H1 (cell line): ENCODE measurements around the gene VSTM4. TPM values are rescaled to one million over a fixed set of nuclear protein-coding genes. Genes with fewer than 3 reads are reported as not detected.
A peak's percentile ranks its signal among the peaks of the same experiment; 100 is the strongest.

Source experiments
- CTCF ChIA-PET: fragments of 300-600 bp; sonication (Branson Sonifier 250); formaldehyde crosslinking; loops from one replicate; lab custom pipeline; 2021; ENCODE audit not compliant: partially characterized antibody; lab: Charles Lee
- POLR2A ChIA-PET: fragments of 300-600 bp; sonication (Branson Sonifier 250); formaldehyde crosslinking; loops from one replicate; lab custom pipeline; 2021; ENCODE audit warnings: inconsistent platforms; ENCODE audit not compliant: partially characterized antibody; lab: Charles Lee
- DNase-seq, 2 experiments: peaks; one replicate each; pipeline versions ENCODE4 v3.0.0 to v3.0.0-alpha.2; 2010 to 2022; ENCODE audit warnings: low spot score in 2 of 2, low read depth in 1 of 2, mixed read lengths in 1 of 2
- FAIRE-seq: peaks from 2 replicates; lab custom pipeline; 2011; peaks lifted over from hg19 to GRCh38; lab: Jason Lieb, UNC
- H2AFZ ChIP-seq: 2 replicates; pipeline ENCODE4 v1.8.1; 2012; ENCODE audit warnings: low read length, inconsistent platforms
- H2AK5ac ChIP-seq: 2 replicates; pipeline ENCODE4 v1.6.1; 2013; ENCODE audit warnings: low read depth, low read length
- H2BK120ac ChIP-seq: replicated peaks from 2 replicates; pipeline ENCODE3; 2013; ENCODE audit warnings: low read depth, low read length, inconsistent platforms
- H2BK12ac ChIP-seq: 2 replicates; pipeline ENCODE4 v1.6.1; 2013; ENCODE audit warnings: low read depth, low read length
- H2BK15ac ChIP-seq: 2 replicates; pipeline ENCODE4 v1.6.1; 2013; ENCODE audit warnings: low read length
- H2BK20ac ChIP-seq: 2 replicates; pipeline ENCODE4 v1.6.1; 2013; ENCODE audit warnings: low read length
- H2BK5ac ChIP-seq: 2 replicates; pipeline ENCODE4 v1.6.1; 2013; ENCODE audit warnings: low read depth, low read length
- H3K14ac ChIP-seq: 2 replicates; pipeline ENCODE4 v1.6.1; 2013; ENCODE audit warnings: inconsistent platforms; ENCODE audit not compliant: insufficient read length
- H3K18ac ChIP-seq: 2 replicates; pipeline ENCODE4 v1.6.1; 2013; ENCODE audit warnings: low read length; ENCODE audit errors: extremely low read depth
- H3K23ac ChIP-seq: 2 replicates; pipeline ENCODE4 v1.6.1; 2013; ENCODE audit warnings: inconsistent platforms; ENCODE audit not compliant: insufficient read length
- H3K23me2 ChIP-seq: 2 replicates; pipeline ENCODE4 v1.6.1; 2013; ENCODE audit warnings: low read depth, low read length
- H3K27ac ChIP-seq: 2 replicates; pipeline ENCODE4 v1.6.1; 2011; ENCODE audit warnings: low read depth, low read length, inconsistent platforms
- H3K27me3 ChIP-seq, 4 experiments: replicated peaks in 1 of 4; 1 replicate in 1 of 4; 2 replicates in 3 of 4; pipeline versions ENCODE4 v1.6.1 to v1.8.1; 2011 to 2013; ENCODE audit warnings: low read length in 3 of 4, mild to moderate bottlenecking in 3 of 4, inconsistent platforms in 2 of 4, mixed read lengths in 2 of 4, moderate library complexity in 1 of 4; ENCODE audit not compliant: control insufficient read depth in 3 of 4, insufficient read depth in 3 of 4; ENCODE audit errors: extremely low read depth in 1 of 4
- H3K36me3 ChIP-seq, 4 experiments: 2 replicates each; pipeline versions ENCODE4 v1.6.1 to v1.8.1; 2011 to 2013; ENCODE audit warnings: mild to moderate bottlenecking in 4 of 4, low read length in 3 of 4, moderate library complexity in 2 of 4, control low read depth in 1 of 4, inconsistent platforms in 1 of 4; ENCODE audit not compliant: insufficient read depth in 4 of 4, control insufficient read depth in 2 of 4
- H3K4ac ChIP-seq: replicated peaks from 2 replicates; pipeline ENCODE3; 2013; ENCODE audit warnings: low read length, low read depth, mixed read lengths, inconsistent platforms; ENCODE audit not compliant: insufficient read length
- H3K4me1 ChIP-seq, 4 experiments: replicated peaks in 1 of 4; 1 replicate in 1 of 4; 2 replicates in 3 of 4; pipeline versions ENCODE4 v1.6.1 to v1.8.1; 2011 to 2013; ENCODE audit warnings: low read length in 3 of 4, inconsistent platforms in 2 of 4, mixed read lengths in 1 of 4; ENCODE audit not compliant: insufficient read depth in 4 of 4, control insufficient read depth in 3 of 4
- H3K4me2 ChIP-seq, 2 experiments: 2 replicates each; pipeline versions ENCODE4 v1.6.1 to v1.8.1; 2011 to 2013; ENCODE audit warnings: low read depth in 2 of 2, low read length in 2 of 2, control low read depth in 1 of 2, inconsistent platforms in 1 of 2, mild to moderate bottlenecking in 1 of 2; ENCODE audit not compliant: insufficient read depth in 1 of 2
- H3K4me3 ChIP-seq, 4 experiments: fragments of 200-600, 300-600 bp in 1 of 4; sonication (generic), shearing (Covaris generic), sonication (Bioruptor Twin) in 1 of 4; 2 replicates each; pipeline versions ENCODE4 v1.5.1 to v1.8.1; 2011 to 2016; ENCODE audit warnings: low read length in 4 of 4, low read depth in 3 of 4, control low read depth in 2 of 4, inconsistent platforms in 2 of 4, mild to moderate bottlenecking in 2 of 4, mixed read lengths in 1 of 4, moderate library complexity in 1 of 4; ENCODE audit not compliant: insufficient read depth in 2 of 4; ENCODE audit errors: extremely low read depth in 1 of 4
- H3K56ac ChIP-seq: replicated peaks from 2 replicates; pipeline ENCODE3; 2013; ENCODE audit warnings: low read depth, mild to moderate bottlenecking, mixed read lengths, low read length, inconsistent platforms; ENCODE audit not compliant: insufficient read length
- H3K79me1 ChIP-seq: 2 replicates; pipeline ENCODE4 v1.6.1; 2013; ENCODE audit warnings: low read depth, low read length, control low read depth
- H3K79me2 ChIP-seq, 2 experiments: 2 replicates each; pipeline versions ENCODE4 v1.6.1 to v1.8.1; 2012 to 2013; ENCODE audit warnings: low read length in 2 of 2, mild to moderate bottlenecking in 2 of 2, inconsistent platforms in 1 of 2; ENCODE audit not compliant: insufficient read depth in 2 of 2, control insufficient read depth in 1 of 2
- H3K9ac ChIP-seq, 4 experiments: replicated peaks in 1 of 4; 1 replicate in 1 of 4; 2 replicates in 3 of 4; pipeline versions ENCODE4 v1.6.1 to v1.8.1; 2011 to 2013; ENCODE audit warnings: low read depth in 3 of 4, low read length in 3 of 4, control low read depth in 2 of 4, mild to moderate bottlenecking in 2 of 4, moderate library complexity in 2 of 4, inconsistent platforms in 1 of 4; ENCODE audit errors: extremely low read depth in 1 of 4
- H3K9me3 ChIP-seq, 2 experiments: 2 replicates each; pipeline versions ENCODE4 v1.6.1 to v1.8.1; 2012 to 2013; ENCODE audit warnings: mild to moderate bottlenecking in 2 of 2, moderate library complexity in 2 of 2, control low read depth in 1 of 2, inconsistent platforms in 1 of 2, low read depth in 1 of 2, low read length in 1 of 2, mixed read lengths in 1 of 2; ENCODE audit not compliant: insufficient read depth in 2 of 2
- H4K20me1 ChIP-seq, 2 experiments: replicated peaks in 1 of 2; 2 replicates each; pipeline versions ENCODE3 to v1.8.1; 2011 to 2013; ENCODE audit warnings: inconsistent platforms in 2 of 2, low read length in 2 of 2, mild to moderate bottlenecking in 1 of 2; ENCODE audit not compliant: insufficient read depth in 2 of 2, control insufficient read depth in 1 of 2
- H4K5ac ChIP-seq: 2 replicates; pipeline ENCODE4 v1.6.1; 2013; ENCODE audit warnings: low read length, low read depth, mixed read lengths, inconsistent platforms; ENCODE audit not compliant: insufficient read length
- H4K8ac ChIP-seq: 2 replicates; pipeline ENCODE4 v1.8.0; 2013; ENCODE audit warnings: mild to moderate bottlenecking, moderate library complexity, low read length, inconsistent platforms; ENCODE audit not compliant: insufficient read depth; ENCODE audit errors: extremely low read depth
- H4K91ac ChIP-seq: replicated peaks from 2 replicates; pipeline ENCODE3; 2013; ENCODE audit warnings: low read length, mixed read lengths, inconsistent platforms; ENCODE audit not compliant: insufficient read length
- ATF2 ChIP-seq: IDR thresholded peaks from 2 replicates; pipeline ENCODE4 v1.6.1; 2012; ENCODE audit warnings: low read length, inconsistent platforms
- ATF3 ChIP-seq: IDR thresholded peaks from 2 replicates; pipeline ENCODE4 v1.6.1; 2011; ENCODE audit warnings: low read depth, mild to moderate bottlenecking, low read length; ENCODE audit not compliant: insufficient read depth
- BACH1 ChIP-seq: IDR thresholded peaks from 2 replicates; pipeline ENCODE4 v1.6.1; 2012; ENCODE audit warnings: low read length, improper control_type of control experiment
- CTCF ChIP-seq, 3 experiments: IDR thresholded peaks; 1 replicate in 2 of 3; 2 replicates in 1 of 3; pipeline versions ENCODE4 v1.5.1 to v1.6.1; 2011; ENCODE audit warnings: low read length in 3 of 3, mild to moderate bottlenecking in 3 of 3, inconsistent platforms in 2 of 3, low read depth in 1 of 3, moderate library complexity in 1 of 3; ENCODE audit not compliant: insufficient read depth in 1 of 3; ENCODE audit errors: control extremely low read depth in 1 of 3
- EP300 ChIP-seq, 2 experiments: IDR thresholded peaks; 1 replicate in 1 of 2; 2 replicates in 1 of 2; pipeline ENCODE4 v1.6.1; 2011 to 2012; ENCODE audit warnings: low read depth in 2 of 2, low read length in 2 of 2, mild to moderate bottlenecking in 2 of 2, borderline replicate concordance in 1 of 2, inconsistent platforms in 1 of 2, moderate library complexity in 1 of 2
- JUND ChIP-seq: IDR thresholded peaks from 2 replicates; pipeline ENCODE4 v1.6.1; 2011; ENCODE audit warnings: mild to moderate bottlenecking, improper control_type of control experiment, low read length
- KDM5A ChIP-seq: fragments of 200-600 bp; IDR thresholded peaks from 2 replicates; pipeline ENCODE4 v1.7.1; 2012; ENCODE audit warnings: mild to moderate bottlenecking, low read length, inconsistent platforms, mixed read lengths
- MAX ChIP-seq: IDR thresholded peaks from 2 replicates; pipeline ENCODE4 v1.6.1; 2012; ENCODE audit warnings: inconsistent platforms
- TCF12 ChIP-seq: IDR thresholded peaks from 2 replicates; pipeline ENCODE4 v1.6.1; 2011; ENCODE audit warnings: low read depth, mild to moderate bottlenecking, low read length
- polyA plus RNA-seq, 7 experiments: library from polyadenylated mRNA; depleted of rRNA in 3 of 7; stranded (reverse) in 5 of 7; unstranded in 2 of 7; fragments of >200 nt in 5 of 7; fragments of 200-250 nt in 2 of 7; gene quantifications; 1 replicate in 5 of 7; 2 replicates in 1 of 7; 4 replicates in 1 of 7; pipeline versions ENCODE4 v1.2.1 to v1.2.3, GENCODE V29; 2011 to 2013; ENCODE audit warnings: missing spikeins in 2 of 7, mixed read lengths in 2 of 7
- total RNA-seq: library from RNA; stranded (reverse); fragmentation: NEBNext Ultra II Directional; extraction: Animal tissue kit (Norgen Biotek cat#: 25700); gene quantifications from 2 replicates; pipeline ENCODE4 v1.2.1, GENCODE V29; 2021

The VSTM4 gene
- total and polyA plus RNA-seq, 2 of the 8 experiments (the other 6 are each of a cell fraction or from before 2014, with no cell fraction given): 0.48 to 0.73 TPM

GRCh38 chr10:49143249-49143648 lies 27.9 kb upstream of the VSTM4 start:
- no peak overlapping the region for H2AK5ac ChIP-seq
- H2BK15ac ChIP-seq: no peak overlapping the region
- POLR2A ChIA-PET: no interaction called here
- H3K9me3 ChIP-seq: peaks cover 0 to 4% of the 10 kb centered on the region in 2 experiments; a peak in 1 of 4 replicates
- H3K18ac ChIP-seq: no peak overlapping the region
- H4K91ac ChIP-seq: no peak overlapping the region
- H3K23me2 ChIP-seq: no peaks in the 10 kb centered on the region
- no peak overlapping the region for H3K27ac ChIP-seq
- 0 out of 2 replicates have a peak overlapping the region, but pooled peaks have one; percentile 66 for H2BK5ac ChIP-seq
- peaks cover 1 to 6% (median 3%) of the 10 kb centered on the region in 4 experiments; a peak in 2 of 7 replicates for H3K4me1 ChIP-seq
- no peaks in the 10 kb centered on the region for H3K79me2 ChIP-seq
- H3K27me3 ChIP-seq: no peaks in the 10 kb centered on the region
- H3K79me1 ChIP-seq: no peaks in the 10 kb centered on the region
- no peak overlapping the region for H2AFZ ChIP-seq
- DNase-seq (no peak), FAIRE-seq (peak; percentile 76)
- no peak overlapping the region for H3K56ac ChIP-seq
- H3K23ac ChIP-seq: no peak overlapping the region
- no peak overlapping the region; the same call in 1 of the 2 replicates for H2BK12ac ChIP-seq
- no peak overlapping the region for H3K4me3 ChIP-seq
- no peak overlapping the region for H3K4ac ChIP-seq
- H4K8ac ChIP-seq: no peak overlapping the region
- H4K20me1 ChIP-seq: no peaks in the 10 kb centered on the region
- no peak overlapping the region for H4K5ac ChIP-seq
- H3K4me2 ChIP-seq: no peak overlapping the region
- no peaks in the 10 kb centered on the region for H3K36me3 ChIP-seq
- H3K14ac ChIP-seq: no peak overlapping the region
- H3K9ac ChIP-seq: no peak overlapping the region
- no peak overlapping the region for H2BK120ac ChIP-seq
- no peak overlapping the region for H2BK20ac ChIP-seq
- CTCF ChIA-PET: interaction anchor here (1.0 to 4.3 kb wide), 2 partner anchors 9 to 18 kb away, joined by 4 to 13 read pairs; no protein-coding TSS in a partner anchor
- TF ChIP-seq BACH1 (no peak), ATF2 (0 out of 2 replicates have a peak, but pooled peaks have one; percentile 81), KDM5A (no peak), CTCF (IDR thresholded peaks at IDR 0.05; ENCODE audit: control extremely low read depth in 1 of 3, insufficient read depth in 1 of 3, low read depth in 1 of 3, low read length in 3 of 3) (no peak), MAX (0 out of 2 replicates have a peak, but pooled peaks have one; percentile 35), EP300 (IDR thresholded peaks at IDR 0.05; ENCODE audit: borderline replicate concordance in 1 of 2, low read depth in 2 of 2, low read length in 2 of 2) (no peak), ATF3 (peak; percentile 93), TCF12 (peak; percentile 80; the same call in 1 of the 2 replicates), JUND (peak; percentile 89)
